Right renal cortex interstitium (tissue), 3 donors: Measurements from ENCODE around the gene ARL4C. TPM values are rescaled to one million over a fixed set of nuclear protein-coding genes. Genes with fewer than 3 reads are reported as not detected.

ENCODE experiments used
- DNase-seq, 3 donors: peaks; one replicate each; pipeline ENCODE4 v3.0.0-alpha.2; 2013; ENCODE audit warnings: low read depth in 3 of 3, low spot score in 2 of 3
- polyA plus RNA-seq, 3 donors: library from polyadenylated mRNA; unstranded; fragments of 120-200 nt; gene quantifications; one replicate each; pipeline ENCODE4 v1.2.1, GENCODE V29; 2013; ENCODE audit not compliant: insufficient read length in 3 of 3

The ARL4C gene
- polyA plus RNA-seq, 3 donors = 43.4 to 53.0 (median 49.2) TPM

DNA sequence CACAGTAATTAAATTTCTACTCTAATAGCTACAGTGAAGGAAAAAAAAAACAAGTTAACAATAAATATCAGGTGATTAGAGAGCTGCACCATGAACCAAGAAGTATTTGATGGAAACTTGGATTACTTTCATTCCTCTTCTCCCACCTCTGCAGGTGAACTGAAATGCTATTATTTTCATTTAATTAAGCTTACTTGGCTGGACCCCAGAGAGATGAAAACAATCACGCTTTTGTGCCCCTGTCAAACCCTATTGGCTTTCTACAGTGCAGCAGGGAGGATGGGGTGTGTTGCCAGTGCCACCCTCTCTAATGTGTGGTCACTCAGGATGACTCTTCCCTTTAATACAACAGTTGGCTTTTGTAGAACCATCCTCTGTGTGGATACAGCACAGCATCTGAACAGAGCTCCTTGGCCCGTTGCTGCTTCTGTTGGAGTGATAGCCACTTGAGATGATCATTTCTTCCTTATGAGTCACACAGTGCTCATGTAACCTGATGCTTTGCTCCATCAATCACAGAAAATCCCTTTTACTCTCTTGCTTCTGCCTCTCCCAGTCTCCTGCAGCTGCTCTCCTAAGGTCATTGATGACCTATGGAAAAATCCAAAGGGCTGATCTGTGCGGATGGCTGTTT lies 5.5 kb upstream of the ARL4C start:
- DNase-seq = no peak

- DNase-seq = no peak
Observed at GRCh38 chr2:234500394-234501006, 3.6 kb upstream of the ARL4C start.

GRCh38 chr2:234497594-234498235 lies 834 bp upstream of the ARL4C start:
- DNase-seq = no peak

DNA sequence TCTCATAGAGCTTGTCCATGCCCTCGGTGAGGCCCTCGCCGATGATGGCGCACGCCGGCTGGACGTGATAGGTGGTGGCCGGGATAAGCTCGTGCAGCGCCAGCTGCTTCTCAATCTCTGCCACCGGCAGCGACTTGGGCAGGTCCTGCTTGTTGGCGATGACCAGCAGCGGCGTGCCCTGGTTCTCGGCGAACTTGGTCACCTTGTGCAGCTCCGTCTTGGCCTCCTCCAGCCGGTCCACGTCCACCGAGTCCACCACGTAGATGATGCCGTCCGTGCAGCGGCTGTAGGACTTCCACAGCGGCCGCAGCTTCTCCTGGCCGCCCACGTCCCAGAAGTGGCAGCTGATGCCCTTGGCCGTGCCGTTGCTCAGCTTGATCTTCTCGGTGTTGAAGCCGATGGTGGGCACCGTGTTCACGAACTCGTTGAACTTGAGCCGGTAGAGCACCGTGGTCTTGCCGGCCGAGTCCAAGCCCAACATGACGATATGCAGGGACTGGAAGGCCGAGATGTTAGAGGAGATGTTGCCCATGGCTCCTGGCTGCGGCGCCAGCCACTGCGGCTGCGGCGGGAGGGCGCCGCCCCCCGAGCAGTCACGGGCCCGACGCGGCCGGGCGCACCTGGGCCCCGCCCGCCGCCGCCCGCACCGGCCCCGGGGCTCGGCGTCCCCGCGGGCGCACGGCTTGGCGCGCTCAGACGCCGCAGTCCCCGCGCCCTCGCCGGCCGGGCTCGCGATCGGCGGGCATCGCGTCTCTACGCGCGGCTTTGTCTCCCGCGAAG lies 636 bp downstream of the ARL4C start:
- no peak for DNase-seq

- DNase-seq = no peak
Observed at GRCh38 chr2:234495251-234496054, 1.4 kb downstream of the ARL4C start.

DNA sequence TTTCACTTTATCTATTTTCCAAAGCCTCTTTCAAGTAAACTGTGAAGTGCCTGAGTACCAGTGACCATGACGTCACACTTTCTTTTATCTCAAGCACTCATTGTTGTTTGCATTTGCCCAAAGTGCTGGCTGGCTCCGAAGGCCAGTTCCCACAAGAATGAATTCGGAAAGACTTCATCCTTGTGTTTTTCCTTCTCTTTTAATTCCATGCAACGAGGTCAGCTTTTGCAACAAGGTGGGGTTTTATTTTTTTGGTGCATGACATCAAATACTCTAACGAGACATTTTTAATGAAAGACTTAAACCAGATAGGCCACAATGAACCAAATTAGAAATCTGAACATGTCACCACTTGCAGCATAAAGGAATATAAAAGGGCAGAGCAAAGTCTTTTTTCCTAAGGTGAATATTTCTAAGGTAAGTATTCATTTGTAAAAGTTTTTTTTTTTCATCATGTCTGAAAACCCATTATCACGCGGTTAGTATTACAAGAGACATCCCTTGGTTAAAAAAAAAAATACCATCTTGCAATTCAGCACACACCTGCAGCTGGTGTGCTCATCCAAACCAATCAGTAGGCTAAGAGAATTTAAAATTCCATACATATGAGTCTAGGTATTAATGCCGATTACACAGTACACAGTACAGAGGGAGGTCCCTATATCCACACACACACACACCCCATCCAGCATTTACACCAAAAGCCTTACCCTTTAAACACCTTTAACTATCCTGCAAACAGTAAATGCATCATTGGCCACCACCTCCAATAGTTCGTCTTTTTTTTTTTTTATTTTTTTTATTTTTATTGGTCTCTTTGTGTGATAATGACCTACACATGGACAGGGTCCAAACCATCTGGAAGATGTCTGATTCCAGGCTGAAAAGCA lies 2.3 kb downstream of the ARL4C start:
- DNase-seq = no peak

GRCh38 chr2:234493796-234494195 lies 3.1 kb downstream of the ARL4C start:
- no peak for DNase-seq

DNA sequence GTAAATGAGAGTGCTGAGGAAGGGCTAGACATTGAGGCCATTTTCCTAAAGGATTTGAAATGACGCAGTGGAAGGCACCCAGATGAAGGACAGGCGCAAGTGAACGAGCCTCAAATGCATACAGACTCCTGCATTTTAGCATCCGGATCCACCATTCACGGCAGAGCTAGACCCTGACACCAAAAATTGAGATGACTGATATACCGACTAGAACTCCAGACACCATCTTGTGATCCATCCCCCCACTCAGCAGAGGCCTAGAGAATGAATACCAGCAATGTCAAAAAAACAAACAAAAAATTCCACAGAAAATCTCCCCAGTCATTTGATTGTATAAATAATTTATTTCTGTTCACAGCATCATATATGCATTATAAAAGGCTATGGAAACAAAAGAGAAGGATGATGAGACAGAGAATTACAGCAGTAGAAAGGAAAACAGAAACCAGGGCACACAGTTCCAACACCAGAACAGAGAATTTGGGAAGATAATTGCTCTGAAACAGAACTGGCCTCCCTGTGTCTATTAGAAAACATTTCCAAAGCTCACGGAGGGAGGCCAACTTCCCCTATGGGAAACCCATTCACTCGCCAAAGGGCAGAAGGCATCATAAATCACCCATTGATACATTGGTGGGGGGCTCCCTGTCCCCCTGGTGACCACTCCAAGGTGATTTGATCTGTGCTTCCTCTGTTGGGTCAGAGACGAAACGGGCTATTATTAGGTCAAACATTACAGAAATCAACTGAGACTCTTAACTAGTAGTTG lies 4.0 kb downstream of the ARL4C start:
- DNase-seq = no peak

GRCh38 chr2:234491897-234492296 lies 5.0 kb downstream of the ARL4C start:
- no peak for DNase-seq

- no peak for DNase-seq
Observed at GRCh38 chr2:234491281-234491680, 5.6 kb downstream of the ARL4C start.

GRCh38 chr2:234490271-234491091 lies 6.4 kb downstream of the ARL4C start:
- DNase-seq = no peak

DNA sequence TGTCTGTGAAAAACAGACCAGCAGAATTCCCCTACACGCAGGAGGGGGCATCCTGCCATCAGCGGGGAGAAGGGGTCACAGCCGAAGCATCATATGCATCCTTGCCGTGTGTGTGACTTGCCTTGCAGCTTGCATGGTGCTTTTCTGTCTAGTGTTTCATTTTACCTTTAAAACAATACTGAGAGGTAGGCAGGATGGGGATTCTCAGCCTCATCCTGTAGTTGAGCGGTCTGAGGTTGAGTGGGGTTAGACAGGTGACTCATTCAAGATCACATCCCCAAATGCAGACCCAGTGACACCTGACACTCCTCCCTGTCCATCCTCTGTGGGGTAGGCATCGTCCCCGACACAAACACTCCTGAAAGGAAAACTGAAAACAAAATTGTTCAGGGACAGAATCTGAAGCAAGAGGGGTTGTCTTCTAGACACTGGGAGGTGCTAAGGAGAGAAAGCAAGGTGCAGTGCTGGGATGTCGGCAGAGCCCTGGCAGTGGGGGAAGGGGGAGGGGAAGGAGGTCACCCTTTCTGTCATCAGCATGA lies 7.9 kb downstream of the ARL4C start:
- no peak for DNase-seq

- no peak for DNase-seq
Observed at GRCh38 chr2:234488486-234488885, 8.4 kb downstream of the ARL4C start.

DNA sequence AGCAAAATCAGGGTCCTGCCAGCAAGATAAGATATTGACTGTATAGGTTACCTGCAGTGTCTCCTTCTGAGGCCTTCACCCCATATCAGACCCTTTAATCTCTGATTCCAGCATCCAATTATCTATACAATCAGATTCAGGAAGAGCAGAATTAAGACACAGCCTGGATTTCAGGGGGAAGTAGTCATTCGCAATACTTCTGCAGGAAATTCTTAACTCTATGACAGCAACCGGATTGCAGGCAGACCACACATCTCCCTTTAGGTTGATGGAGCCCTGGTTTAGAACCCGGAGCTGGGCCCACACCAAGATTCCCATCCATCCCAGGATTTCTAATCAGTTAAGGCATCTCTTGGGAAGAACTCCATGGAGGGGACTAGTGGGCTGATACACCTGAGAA lies 9.5 kb downstream of the ARL4C start:
- no peak for DNase-seq

DNA sequence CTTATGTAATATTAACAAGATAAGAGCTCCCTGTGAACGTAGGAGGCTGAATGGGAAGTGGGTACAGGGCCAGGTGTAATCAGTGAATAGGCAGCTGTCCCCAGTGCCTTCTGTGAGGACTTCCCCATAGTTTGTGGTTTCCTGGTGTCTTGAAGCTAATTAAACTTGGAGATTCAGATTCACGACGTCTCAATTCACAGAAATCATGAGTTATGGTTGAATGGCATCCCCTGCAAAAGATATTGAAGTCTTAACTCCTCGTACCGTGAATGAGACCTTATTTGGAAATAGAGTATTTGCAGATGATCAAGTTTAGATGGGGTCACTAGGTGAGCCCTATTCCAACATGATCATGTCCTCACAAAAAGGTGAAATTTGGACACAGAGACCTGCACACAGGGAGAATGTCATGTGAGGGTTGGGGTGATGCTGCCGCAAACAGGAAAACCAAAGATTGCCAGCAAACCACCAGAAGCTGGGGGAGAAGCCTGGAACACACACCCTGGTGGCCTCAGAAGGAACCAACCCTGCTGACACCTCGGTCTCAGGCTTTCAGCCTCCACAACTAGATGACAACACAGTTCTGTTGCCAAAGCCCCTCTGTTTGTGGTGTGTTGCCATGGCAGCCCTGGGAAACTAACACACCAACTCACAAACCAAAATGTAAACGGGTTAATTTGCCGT lies 13.2 kb downstream of the ARL4C start:
- no peak for DNase-seq

GRCh38 chr2:234481301-234481700 lies 15.6 kb downstream of the ARL4C start:
- DNase-seq = no peak

GRCh38 chr2:234480337-234480736 lies 16.5 kb downstream of the ARL4C start:
- DNase-seq = no peak
